ENCODE measurements around the gene GPR156.

- TF ChIP-seq, protein P1, sequence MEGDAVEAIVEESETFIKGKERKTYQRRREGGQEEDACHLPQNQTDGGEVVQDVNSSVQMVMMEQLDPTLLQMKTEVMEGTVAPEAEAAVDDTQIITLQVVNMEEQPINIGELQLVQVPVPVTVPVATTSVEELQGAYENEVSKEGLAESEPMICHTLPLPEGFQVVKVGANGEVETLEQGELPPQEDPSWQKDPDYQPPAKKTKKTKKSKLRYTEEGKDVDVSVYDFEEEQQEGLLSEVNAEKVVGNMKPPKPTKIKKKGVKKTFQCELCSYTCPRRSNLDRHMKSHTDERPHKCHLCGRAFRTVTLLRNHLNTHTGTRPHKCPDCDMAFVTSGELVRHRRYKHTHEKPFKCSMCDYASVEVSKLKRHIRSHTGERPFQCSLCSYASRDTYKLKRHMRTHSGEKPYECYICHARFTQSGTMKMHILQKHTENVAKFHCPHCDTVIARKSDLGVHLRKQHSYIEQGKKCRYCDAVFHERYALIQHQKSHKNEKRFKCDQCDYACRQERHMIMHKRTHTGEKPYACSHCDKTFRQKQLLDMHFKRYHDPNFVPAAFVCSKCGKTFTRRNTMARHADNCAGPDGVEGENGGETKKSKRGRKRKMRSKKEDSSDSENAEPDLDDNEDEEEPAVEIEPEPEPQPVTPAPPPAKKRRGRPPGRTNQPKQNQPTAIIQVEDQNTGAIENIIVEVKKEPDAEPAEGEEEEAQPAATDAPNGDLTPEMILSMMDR (conservative IDR thresholded peaks at IDR 0.05; ENCODE audit: low read depth, low read length): no peak
- no peak for TF ChIP-seq POLR2A (IDR thresholded peaks at IDR 0.05; ENCODE audit: low read depth, low read length)
- no peak for TF ChIP-seq ELK1 (IDR thresholded peaks at IDR 0.05; ENCODE audit: borderline replicate concordance, low read depth, low read length)
- TF ChIP-seq NFE2L2 (IDR thresholded peaks at IDR 0.05; ENCODE audit: low read depth, low read length): no peak
- no peak for TF ChIP-seq FOS (IDR thresholded peaks at IDR 0.05; ENCODE audit: low read depth, low read length)
- no peak for TF ChIP-seq RFX5 (IDR thresholded peaks at IDR 0.05; ENCODE audit: low read depth, low read length)
Observed at GRCh38 chr3:120143676-120144075, 141.3 kb downstream of the GPR156 start.
